Caco-2 (cell line): ENCODE results near the gene COL9A3. TPM values are rescaled to one million over a fixed set of nuclear protein-coding genes. Genes with fewer than 3 reads are reported as not detected.

ENCODE experiments used
- BruUV-seq: library from RNA; stranded (reverse); fragments of 400-500 nt; replicated peaks from 2 replicates; lab custom pipeline; 2021; lab: Mats Ljungman, UMichigan
- CTCF ChIA-PET: fragments of 300-600 bp; sonication (Branson Sonifier 250); formaldehyde crosslinking; loops from one replicate; lab custom pipeline; 2022; ENCODE audit warnings: antibody characterized with exemption; lab: Charles Lee
- POLR2A ChIA-PET: fragments of 300-600 bp; sonication (Branson Sonifier 250); formaldehyde crosslinking; loops from one replicate; lab custom pipeline; 2022; ENCODE audit warnings: antibody characterized with exemption; lab: Charles Lee
- DNase-seq, 2 experiments: peaks; one replicate each; pipeline versions ENCODE4 v3.0.0 to v3.0.0-alpha.2; 2020 to 2022
- H3K27me3 ChIP-seq: replicated peaks from 2 replicates; pipeline ENCODE4 v1.6.0; 2011; ENCODE audit warnings: low read length; ENCODE audit not compliant: control insufficient read depth, insufficient read depth
- H3K36me3 ChIP-seq: 2 replicates; pipeline ENCODE4 v1.5.1; 2011; ENCODE audit warnings: low read length; ENCODE audit not compliant: control insufficient read depth, insufficient read depth
- H3K4me1 ChIP-seq: fragments of 250-450 bp; sonication (Bioruptor Pico); 2 replicates; pipeline ENCODE4 v1.5.1; 2020; ENCODE audit warnings: mild to moderate bottlenecking
- H3K4me3 ChIP-seq: 2 replicates; pipeline ENCODE4 v1.5.1; 2011; ENCODE audit warnings: low read depth, mild to moderate bottlenecking, control low read depth, low read length
- H3K9me3 ChIP-seq: fragments of 250-450 bp; sonication (Bioruptor Pico); 2 replicates; pipeline ENCODE4 v1.5.1; 2020; ENCODE audit warnings: mild to moderate bottlenecking, moderate library complexity
- H3K27ac Mint-ChIP-seq: one replicate; pipeline ENCODE4 v1.8.0; 2022; ENCODE audit warnings: mixed read lengths; ENCODE audit not compliant: unreplicated experiment
- H3K27me3 Mint-ChIP-seq: one replicate; pipeline ENCODE4 v1.8.0; 2022; ENCODE audit warnings: mixed read lengths; ENCODE audit not compliant: insufficient read depth, unreplicated experiment
- H3K36me3 Mint-ChIP-seq: one replicate; pipeline ENCODE4 v1.8.0; 2022; ENCODE audit warnings: mild to moderate bottlenecking, mixed read lengths; ENCODE audit not compliant: insufficient read depth, unreplicated experiment
- H3K4me1 Mint-ChIP-seq: one replicate; pipeline ENCODE4 v1.8.0; 2022; ENCODE audit warnings: low read depth, mixed read lengths; ENCODE audit not compliant: unreplicated experiment
- H3K4me3 Mint-ChIP-seq: one replicate; pipeline ENCODE4 v1.8.0; 2022; ENCODE audit warnings: mild to moderate bottlenecking, moderate library complexity, mixed read lengths; ENCODE audit not compliant: unreplicated experiment
- H3K9me3 Mint-ChIP-seq: one replicate; pipeline ENCODE4 v1.8.0; 2022; ENCODE audit warnings: mixed read lengths; ENCODE audit not compliant: unreplicated experiment
- intact Hi-C: fragments of 100-400 bp; cut with micrococcal nuclease; formaldehyde crosslinking; loops from one replicate; pipeline ENCODE4 v1.10.0; 2022; ENCODE audit not compliant: unreplicated experiment
- total RNA-seq: library from RNA; stranded (reverse); gene quantifications from 2 replicates; pipeline ENCODE4 v1.2.3, GENCODE V29; 2022
- TF ChIP-seq, protein P1 (sequence below), 2 experiments: fragments of 200-600 bp in 1 of 2; IDR thresholded peaks; 1 replicate in 1 of 2; 2 replicates in 1 of 2; pipeline versions ENCODE4 v1.5.1 to v1.8.0; 2011 to 2022; ENCODE audit warnings: antibody characterized with exemption in 1 of 2, control low read depth in 1 of 2, inconsistent platforms in 1 of 2, low read depth in 1 of 2, low read length in 1 of 2, mild to moderate bottlenecking in 1 of 2, moderate library complexity in 1 of 2; ENCODE audit not compliant: insufficient read depth in 1 of 2, severe bottlenecking in 1 of 2, unreplicated experiment in 1 of 2

The COL9A3 gene
- total RNA-seq, 1 experiment from 2014 or later, result 6.4 TPM

DNA sequence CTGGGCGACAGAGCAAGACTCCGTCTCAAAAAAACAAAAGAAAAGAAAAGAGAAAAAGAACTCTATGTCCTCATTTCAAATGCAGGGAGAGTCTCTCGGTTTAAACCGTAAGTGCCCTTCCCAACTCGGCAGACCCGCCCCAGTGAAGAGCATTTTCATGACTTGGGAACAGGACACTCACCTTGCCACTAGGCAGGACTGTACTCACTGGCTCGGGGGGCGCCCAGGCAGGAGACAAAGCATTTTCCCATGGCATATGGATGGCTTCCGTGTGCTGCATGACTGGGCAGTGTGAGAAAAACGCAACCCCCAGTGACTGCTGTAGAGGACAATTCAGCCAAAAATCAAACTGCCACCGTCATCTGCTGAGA lies 44.2 kb upstream of the COL9A3 start:
- TF ChIP-seq, protein P1, sequence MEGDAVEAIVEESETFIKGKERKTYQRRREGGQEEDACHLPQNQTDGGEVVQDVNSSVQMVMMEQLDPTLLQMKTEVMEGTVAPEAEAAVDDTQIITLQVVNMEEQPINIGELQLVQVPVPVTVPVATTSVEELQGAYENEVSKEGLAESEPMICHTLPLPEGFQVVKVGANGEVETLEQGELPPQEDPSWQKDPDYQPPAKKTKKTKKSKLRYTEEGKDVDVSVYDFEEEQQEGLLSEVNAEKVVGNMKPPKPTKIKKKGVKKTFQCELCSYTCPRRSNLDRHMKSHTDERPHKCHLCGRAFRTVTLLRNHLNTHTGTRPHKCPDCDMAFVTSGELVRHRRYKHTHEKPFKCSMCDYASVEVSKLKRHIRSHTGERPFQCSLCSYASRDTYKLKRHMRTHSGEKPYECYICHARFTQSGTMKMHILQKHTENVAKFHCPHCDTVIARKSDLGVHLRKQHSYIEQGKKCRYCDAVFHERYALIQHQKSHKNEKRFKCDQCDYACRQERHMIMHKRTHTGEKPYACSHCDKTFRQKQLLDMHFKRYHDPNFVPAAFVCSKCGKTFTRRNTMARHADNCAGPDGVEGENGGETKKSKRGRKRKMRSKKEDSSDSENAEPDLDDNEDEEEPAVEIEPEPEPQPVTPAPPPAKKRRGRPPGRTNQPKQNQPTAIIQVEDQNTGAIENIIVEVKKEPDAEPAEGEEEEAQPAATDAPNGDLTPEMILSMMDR (IDR thresholded peaks at IDR 0.05; ENCODE audit: insufficient read depth in 1 of 2, low read depth in 1 of 2, low read length in 1 of 2, severe bottlenecking in 1 of 2, unreplicated experiment in 1 of 2), result no peak
- no peak overlapping the region for H3K27ac Mint-ChIP-seq
- H3K36me3 Mint-ChIP-seq, result no peaks in the 10 kb centered on the region

DNA sequence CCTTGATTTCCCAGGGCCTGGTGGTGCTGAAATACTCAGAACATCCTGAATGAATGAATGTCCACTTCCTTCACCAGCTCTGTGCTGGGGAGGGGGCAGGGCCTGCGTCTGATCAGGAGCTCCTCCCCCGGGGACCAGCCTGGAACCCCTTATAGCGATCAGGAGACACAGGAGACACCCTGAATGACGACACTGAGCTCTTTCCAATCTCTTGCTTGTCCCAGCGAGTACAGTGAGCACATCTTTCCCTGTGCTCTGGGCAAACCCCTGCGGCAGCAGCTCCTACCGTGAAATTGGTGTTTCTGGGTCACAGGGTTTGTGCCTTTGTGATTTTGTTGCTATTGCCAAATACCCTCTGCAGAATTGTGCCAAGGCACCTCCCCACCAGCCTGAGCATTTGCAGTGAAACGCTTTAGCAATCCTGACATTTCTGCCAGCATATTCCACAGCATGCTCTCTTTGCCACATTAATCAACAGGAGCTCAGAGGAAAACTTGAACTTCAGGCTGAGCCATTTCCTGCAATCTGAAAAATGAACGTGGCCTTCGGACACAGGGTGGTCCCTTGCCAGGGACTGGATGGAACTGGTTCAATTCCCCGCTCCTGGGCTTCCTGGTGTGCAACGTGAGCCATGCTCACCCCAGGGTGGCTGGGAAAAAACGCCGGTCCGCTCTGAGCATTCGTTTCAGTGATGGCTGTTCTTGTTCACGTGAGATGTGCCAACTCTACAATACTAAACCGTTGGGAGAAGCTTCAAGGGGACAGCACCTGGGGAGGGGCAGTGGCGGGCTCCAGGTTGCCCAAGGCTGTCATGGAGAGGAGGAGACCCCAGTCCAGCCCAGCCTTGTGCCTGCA lies 43.6 kb upstream of the COL9A3 start:
- no peak overlapping the region for H3K4me3 Mint-ChIP-seq

More for the DNA sequence above, 44.2 kb upstream of the COL9A3 start:
- CTCF ChIA-PET, result interaction anchor here (0.6 to 0.9 kb wide), 4 partner anchors 9 to 67 kb away, joined by 3 to 4 read pairs (median 3); no protein-coding TSS in a partner anchor
- POLR2A ChIA-PET, result no interaction called here
- Histone ChIP-seq H3K36me3 (no peaks in the 10 kb centered on the region), H3K4me1 (peaks cover 13% of the 10 kb centered on the region), H3K9me3 (0 out of 2 replicates have a peak, but pooled peaks cover 4% of the 10 kb centered on the region), H3K4me3 (no peak overlapping the region), H3K27me3 (peaks cover 2% of the 10 kb centered on the region)
- Mint-ChIP-seq H3K4me1 (peaks cover 7% of the 10 kb centered on the region), H3K4me3 (no peak overlapping the region), H3K27me3 (peaks cover 10% of the 10 kb centered on the region), H3K9me3 (peaks cover 11% of the 10 kb centered on the region)
- no TSS peak for BruUV-seq
- DNase-seq, result no peak
- intact Hi-C loops, result no loop called here

More for the DNA sequence above, 43.6 kb upstream of the COL9A3 start:
- no peak for DNase-seq
- no TSS peak for BruUV-seq
- Histone ChIP-seq H3K36me3 (no peaks in the 10 kb centered on the region), H3K9me3 (0 out of 2 replicates have a peak, but pooled peaks cover 4% of the 10 kb centered on the region), H3K4me1 (peaks cover 11% of the 10 kb centered on the region), H3K27me3 (peaks cover 2% of the 10 kb centered on the region), H3K4me3 (no peak overlapping the region)
- H3K4me1 Mint-ChIP-seq, result peaks cover 7% of the 10 kb centered on the region
- ChIA-PET CTCF (interaction anchor here (0.7 to 0.9 kb wide), 4 partner anchors 10 to 68 kb away, joined by 3 to 4 read pairs (median 3); no protein-coding TSS in a partner anchor), POLR2A (no interaction called here)
- no peak overlapping the region for H3K27ac Mint-ChIP-seq
- intact Hi-C loops, result no loop called here
- H3K36me3 Mint-ChIP-seq, result no peaks in the 10 kb centered on the region
- H3K9me3 Mint-ChIP-seq, result peaks cover 11% of the 10 kb centered on the region
- TF ChIP-seq, protein P1 (IDR thresholded peaks at IDR 0.05; ENCODE audit: insufficient read depth in 1 of 2, low read depth in 1 of 2, low read length in 1 of 2, severe bottlenecking in 1 of 2, unreplicated experiment in 1 of 2), result no peak
- H3K27me3 Mint-ChIP-seq, result peaks cover 10% of the 10 kb centered on the region
